ENCODE data around the gene TRIM41. TPM values are rescaled to one million over a fixed set of nuclear protein-coding genes. Genes with fewer than 3 reads are reported as not detected.

TRIM41 gene
- total and polyA plus RNA-seq, 9 of the 15 experiments (the other 6 are each of a cell fraction or from before 2014, with no cell fraction given) = 1.8 to 47.6 (median 20.9) TPM

GRCh38 chr5:181234455-181235306 lies 11.6 kb downstream of the TRIM41 start (continued):
- no peak for TF ChIP-seq CREB3 (tag; conservative IDR thresholded peaks at IDR 0.05; ENCODE audit: low read depth)
- no peak for TF ChIP-seq ZBED1 (IDR thresholded peaks at IDR 0.05)
- TF ChIP-seq ZNF133 (CRISPR knock-in tag; IDR thresholded peaks at IDR 0.05) = no peak
- TF ChIP-seq SFPQ (IDR thresholded peaks at IDR 0.05; ENCODE audit: low read depth, low read length) = no peak
- no peak for TF ChIP-seq XRCC4 (IDR thresholded peaks at IDR 0.05; ENCODE audit: extremely low read depth, insufficient read depth, insufficient read length)
- no peak for TF ChIP-seq ZNF253 (CRISPR knock-in tag; conservative IDR thresholded peaks at IDR 0.05)
- no peak for TF ChIP-seq PRDM10 (IDR thresholded peaks at IDR 0.05; ENCODE audit: partially characterized antibody)
- no peak for TF ChIP-seq KAT2B (IDR thresholded peaks at IDR 0.05; ENCODE audit: low read depth, low read length)
- no peak for TF ChIP-seq WHSC1 (IDR thresholded peaks at IDR 0.05; ENCODE audit: low read length)
- peak; percentile 60 for TF ChIP-seq POLR2B (IDR thresholded peaks at IDR 0.05; ENCODE audit: low read depth, partially characterized antibody)
- no peak for TF ChIP-seq ZNF347 (CRISPR knock-in tag; IDR thresholded peaks at IDR 0.05; ENCODE audit: low read depth)
- peak; percentile 86 for TF ChIP-seq POLR2AphosphoS2 (IDR thresholded peaks at IDR 0.05; ENCODE audit: low read length)
- TF ChIP-seq ZBTB2 (IDR thresholded peaks at IDR 0.05) = no peak
- no peak for TF ChIP-seq RNF219 (CRISPR knock-in tag; IDR thresholded peaks at IDR 0.05)
- no peak for TF ChIP-seq ETV1 (tag; conservative IDR thresholded peaks at IDR 0.05; ENCODE audit: low read depth)
- TF ChIP-seq HSF4 (CRISPR knock-in tag; IDR thresholded peaks at IDR 0.05; ENCODE audit: borderline replicate concordance) = no peak
- 0 out of 2 replicates have a peak, but pooled peaks have one; percentile 35 for TF ChIP-seq TAF15 (IDR thresholded peaks at IDR 0.05; ENCODE audit: low read depth, low read length)

Data from K562 (cell line).